HCT116 (cell line): ENCODE results near the gene ARHGAP1. TPM values are rescaled to one million over a fixed set of nuclear protein-coding genes. Genes with fewer than 3 reads are reported as not detected.

Experiments
- ATAC-seq: fragments of 200-7000 bp; cut with Tn5 transposase; 2 replicates; pipeline ENCODE4 v1.9.1; 2020; ENCODE audit warnings: mild to moderate bottlenecking, moderate library complexity
- BruUV-seq: library from RNA; stranded (reverse); fragments of 400-500 nt; replicated peaks from 2 replicates; lab custom pipeline; 2021; lab: Mats Ljungman, UMichigan
- CTCF ChIA-PET: fragments of 300-600 bp; sonication (Branson Sonifier 250); formaldehyde crosslinking; loops from one replicate; lab custom pipeline; 2021; ENCODE audit warnings: antibody characterized with exemption; lab: Charles Lee
- POLR2A ChIA-PET: fragments of 300-600, 350-600 bp; sonication (Branson Sonifier 250); formaldehyde crosslinking; loops from one replicate; lab custom pipeline; 2021; ENCODE audit warnings: antibody characterized with exemption; lab: Charles Lee
- RAD21 ChIA-PET, 2 experiments: fragments of 300-600 bp; sonication (Branson Sonifier 250); formaldehyde crosslinking; loops; one replicate each; lab custom pipeline; 2023; ENCODE audit warnings: low total read pairs in 2 of 2; ENCODE audit not compliant: uncharacterized antibody in 2 of 2, unreplicated experiment in 2 of 2, low non-redundant PET in 1 of 2; lab: Charles Lee
- DNase-seq: peaks from one replicate; pipeline ENCODE4 v3.0.0-alpha.2; 2010; ENCODE audit warnings: low read depth, low spot score
- H2AFZ ChIP-seq: fragments of 200-600 bp; shearing (Covaris generic), sonication (generic); 2 replicates; pipeline ENCODE4 v1.6.1; 2017; ENCODE audit warnings: low read depth, mixed run types, mixed read lengths, antibody characterized with exemption, low read length; ENCODE audit not compliant: poor library complexity, severe bottlenecking
- H3K27ac ChIP-seq: 2 replicates; pipeline ENCODE4 v1.5.1; 2012; ENCODE audit warnings: low read depth, low read length
- H3K27me3 ChIP-seq: fragments of 200-600 bp; sonication (generic); 2 replicates; pipeline ENCODE4 v1.6.1; 2016; ENCODE audit warnings: mixed run types, low read length, mixed read lengths; ENCODE audit not compliant: insufficient read depth
- H3K36me3 ChIP-seq, 2 experiments: fragments of 200-500 bp in 1 of 2; fragments of 200-600 bp in 1 of 2; sonication (Bioruptor generic) in 1 of 2; sonication (generic) in 1 of 2; 2 replicates each; pipeline versions ENCODE4 v1.5.1 to v1.6.1; 2014 to 2016; ENCODE audit warnings: low read length in 2 of 2, inconsistent platforms in 1 of 2, mixed read lengths in 1 of 2, mixed run types in 1 of 2; ENCODE audit not compliant: insufficient read depth in 2 of 2, control insufficient read depth in 1 of 2
- H3K4me1 ChIP-seq, 2 experiments: fragments of 200-600 bp in 1 of 2; sonication (generic) in 1 of 2; 2 replicates each; pipeline versions ENCODE4 v1.5.1 to v1.6.1; 2012 to 2017; ENCODE audit warnings: low read length in 2 of 2, inconsistent platforms in 1 of 2, mild to moderate bottlenecking in 1 of 2, mixed read lengths in 1 of 2, mixed run types in 1 of 2, moderate library complexity in 1 of 2; ENCODE audit not compliant: insufficient read depth in 2 of 2, control insufficient read depth in 1 of 2
- H3K4me2 ChIP-seq: fragments of 200-600 bp; sonication (generic); 2 replicates; pipeline ENCODE4 v1.6.1; 2017; ENCODE audit warnings: mixed run types, low read length, mixed read lengths
- H3K4me3 ChIP-seq, 2 experiments: fragments of 200-600 bp in 1 of 2; sonication (generic) in 1 of 2; replicated peaks in 1 of 2; 2 replicates each; pipeline ENCODE4 v1.5.1; 2011 to 2016; ENCODE audit warnings: low read length in 2 of 2, control low read depth in 1 of 2, low read depth in 1 of 2, mild to moderate bottlenecking in 1 of 2, mixed read lengths in 1 of 2, mixed run types in 1 of 2
- H3K79me2 ChIP-seq: fragments of 200-600 bp; sonication (generic); 2 replicates; pipeline ENCODE4 v1.6.1; 2017; ENCODE audit warnings: mild to moderate bottlenecking, mixed run types, low read length, moderate library complexity, mixed read lengths; ENCODE audit not compliant: insufficient read depth
- H3K9ac ChIP-seq: fragments of 200-600 bp; sonication (generic); 2 replicates; pipeline ENCODE4 v1.6.1; 2016; ENCODE audit warnings: low read length, mixed read lengths
- H3K9me2 ChIP-seq: fragments of 200-600 bp; sonication (generic), shearing (Covaris generic); 2 replicates; pipeline ENCODE4 v1.6.1; 2017; ENCODE audit warnings: mixed run types, mild to moderate bottlenecking, moderate library complexity; ENCODE audit not compliant: insufficient read depth
- H3K9me3 ChIP-seq, 2 experiments: fragments of 200-500 bp in 1 of 2; fragments of 200-600 bp in 1 of 2; sonication (Bioruptor generic) in 1 of 2; sonication (generic) in 1 of 2; 2 replicates each; pipeline ENCODE4 v1.6.1; 2014 to 2017; ENCODE audit warnings: low read length in 2 of 2, mixed read lengths in 2 of 2, inconsistent platforms in 1 of 2, low read depth in 1 of 2, mild to moderate bottlenecking in 1 of 2, mixed run types in 1 of 2, moderate library complexity in 1 of 2; ENCODE audit not compliant: control insufficient read depth in 1 of 2, insufficient read depth in 1 of 2
- H4K20me1 ChIP-seq: fragments of 200-600 bp; sonication (generic), shearing (Covaris generic); 2 replicates; pipeline ENCODE4 v1.6.1; 2017; ENCODE audit warnings: mixed run types, mild to moderate bottlenecking, moderate library complexity; ENCODE audit not compliant: insufficient read depth
- CBX3 ChIP-seq: IDR thresholded peaks from 2 replicates; pipeline ENCODE4 v1.6.1; 2012; ENCODE audit warnings: low read depth
- ELF1 ChIP-seq: IDR thresholded peaks from 2 replicates; pipeline ENCODE4 v1.6.1; 2012; ENCODE audit warnings: low read depth, borderline replicate concordance
- EZH2phosphoT487 ChIP-seq: fragments of 200-600 bp; IDR thresholded peaks from 2 replicates; pipeline ENCODE4 v1.6.1; 2018; ENCODE audit warnings: antibody characterized with exemption, borderline replicate concordance
- MAX ChIP-seq: IDR thresholded peaks from 2 replicates; pipeline ENCODE4 v1.6.1; 2012
- POLR2AphosphoS5 ChIP-seq: IDR thresholded peaks from 2 replicates; pipeline ENCODE4 v1.6.1; 2011; ENCODE audit warnings: mild to moderate bottlenecking, low read depth, low read length, moderate library complexity
- RAD21 ChIP-seq: IDR thresholded peaks from 2 replicates; pipeline ENCODE4 v1.6.1; 2012; ENCODE audit warnings: low read depth, mild to moderate bottlenecking
- SRF ChIP-seq: IDR thresholded peaks from 2 replicates; pipeline ENCODE4 v1.6.1; 2012; ENCODE audit warnings: low read depth
- TCF7L2 ChIP-seq: IDR thresholded peaks from 2 replicates; pipeline ENCODE4 v1.7.0; 2011; ENCODE audit warnings: borderline replicate concordance, inconsistent platforms; ENCODE audit not compliant: insufficient read depth, insufficient read length; ENCODE audit errors: extremely low read depth
- YY1 ChIP-seq: IDR thresholded peaks from 2 replicates; pipeline ENCODE4 v1.6.1; 2011; ENCODE audit warnings: low read length, low read depth, moderate library complexity, mild to moderate bottlenecking; ENCODE audit not compliant: insufficient replicate concordance; ENCODE audit errors: extremely low read depth
- ZFX ChIP-seq: fragments of 450-650 bp; IDR thresholded peaks from 2 replicates; pipeline ENCODE4 v1.6.1; 2017
- ZNF274 ChIP-seq: fragments of 200-500 bp; sonication (Bioruptor generic); IDR thresholded peaks from 2 replicates; pipeline ENCODE4 v1.6.1; 2014; ENCODE audit warnings: mild to moderate bottlenecking, low read depth, low read length, inconsistent platforms
- intact Hi-C: fragments of 100-400 bp; cut with micrococcal nuclease; formaldehyde crosslinking; loops from 2 replicates; pipeline ENCODE4 v1.10.0; 2022
- total RNA-seq: library from RNA; stranded (reverse); gene quantifications from one replicate; pipeline ENCODE4 v1.2.1, GENCODE V29; 2021; ENCODE audit not compliant: unreplicated experiment

The ARHGAP1 gene
- total RNA-seq, 1 experiment from 2014 or later: 36.9 TPM

DNA sequence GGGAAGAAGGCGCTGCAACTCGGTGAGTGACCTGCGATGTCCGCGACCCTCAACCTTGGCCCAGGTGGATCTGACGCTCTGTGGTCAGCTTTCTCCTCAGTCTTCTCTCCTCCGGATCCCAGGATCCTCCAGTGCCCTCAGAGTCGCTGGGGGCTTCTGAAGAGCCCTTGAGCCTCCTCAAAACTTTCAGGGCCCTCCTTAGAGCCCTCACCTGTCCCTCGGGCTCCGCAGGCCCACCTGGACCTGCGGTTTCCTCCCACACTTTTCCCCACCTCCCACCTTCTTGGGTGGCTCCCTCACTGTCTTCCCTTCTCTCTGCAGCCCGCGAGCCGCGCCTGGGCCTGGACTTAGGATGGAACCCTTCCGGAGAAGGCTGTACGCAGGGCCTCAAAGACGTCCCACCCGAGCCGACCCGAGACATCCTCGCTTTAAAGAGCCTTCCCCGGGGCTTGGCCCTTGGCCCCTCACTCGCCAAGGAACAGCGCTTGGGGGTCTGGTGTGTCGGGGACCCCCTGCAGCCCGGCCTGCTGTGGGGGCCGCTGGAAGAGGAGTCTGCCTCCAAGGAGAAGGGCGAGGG lies 747 bp upstream of the ARHGAP1 start:
- H3K4me3 ChIP-seq: peak overlapping the region; percentile 87 to 91
- no peak for DNase-seq
- H3K9ac ChIP-seq: peak overlapping the region; percentile 75
- CTCF ChIA-PET: interaction anchor here (1.5 kb wide), 1 partner anchor 318 kb away, joined by 3 read pairs; no protein-coding TSS in a partner anchor
- RAD21 ChIA-PET: no interaction called here
- peak overlapping the region; percentile 72 for H3K4me2 ChIP-seq
- peaks cover 2 to 23% of the 10 kb centered on the region in 2 experiments; a peak in 2 of 4 replicates for H3K4me1 ChIP-seq
- POLR2A ChIA-PET: interaction anchor here (1.2 to 1.6 kb wide), 2 partner anchors 12 to 18 kb away, joined by 3 read pairs; no protein-coding TSS in a partner anchor
- peaks cover 22 to 23% of the 10 kb centered on the region in 2 experiments for H3K36me3 ChIP-seq
- peak; percentile 18 for ATAC-seq
- H3K27ac ChIP-seq: peak overlapping the region; percentile 96
- peaks cover 36% of the 10 kb centered on the region for H3K79me2 ChIP-seq
- TF ChIP-seq YY1 (no peak), MAX (no peak), POLR2AphosphoS5 (no peak; the same call in 1 of the 2 replicates), ZNF274 (no peak), ZFX (peak; percentile 75; the same call in 1 of the 2 replicates)
- intact Hi-C loops: no loop called here
- H3K27me3 ChIP-seq: no peaks in the 10 kb centered on the region
- no peak overlapping the region for H2AFZ ChIP-seq
- no peaks in the 10 kb centered on the region for H3K9me2 ChIP-seq
- H3K9me3 ChIP-seq: no peaks in the 10 kb centered on the region
- no peaks in the 10 kb centered on the region for H4K20me1 ChIP-seq
- TSS peak; percentile 75 for BruUV-seq

DNA sequence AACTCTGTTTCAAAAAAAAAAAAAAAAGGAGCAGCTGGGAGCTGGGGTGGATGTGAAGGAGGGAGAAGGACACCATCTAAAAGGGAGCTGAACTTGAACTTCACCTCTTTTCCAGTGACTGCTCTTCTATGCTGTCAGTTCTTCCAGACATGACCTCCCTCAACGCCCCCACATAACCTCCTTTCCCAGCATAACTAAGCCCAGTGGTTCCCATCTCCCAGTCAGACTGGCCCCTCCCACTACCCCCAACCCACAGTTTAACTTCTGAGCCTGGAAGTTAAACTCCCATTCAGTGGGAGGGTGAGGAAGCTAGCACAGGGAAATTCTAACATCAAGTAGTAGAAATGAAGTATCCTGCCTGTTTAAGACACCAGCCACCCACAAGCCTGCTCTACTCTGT lies 1.8 kb downstream of the ARHGAP1 start:
- Histone ChIP-seq H3K79me2 (peaks cover 36% of the 10 kb centered on the region), H3K4me2 (peak overlapping the region; percentile 0; the same call in 1 of the 2 replicates), H2AFZ (no peak overlapping the region), H3K27ac (no peak overlapping the region), H3K9me3 (no peaks in the 10 kb centered on the region), H3K4me3 (no peak overlapping the region), H3K4me1 (peaks cover 2 to 23% of the 10 kb centered on the region in 2 experiments; a peak in 2 of 4 replicates), H4K20me1 (no peaks in the 10 kb centered on the region), H3K9ac (no peak overlapping the region), H3K27me3 (no peaks in the 10 kb centered on the region), H3K36me3 (peaks cover 6 to 16% of the 10 kb centered on the region in 2 experiments), H3K9me2 (no peaks in the 10 kb centered on the region)
- ChIA-PET RAD21 (no interaction called here), CTCF (no interaction called here), POLR2A (interaction anchor here (0.6 kb wide), 1 partner anchor 1245 kb away, joined by 4 read pairs; no protein-coding TSS in a partner anchor)
- ATAC-seq: no peak
- no peak for DNase-seq
- no TSS peak for BruUV-seq
- TF ChIP-seq RAD21 (no peak), EZH2phosphoT487 (no peak), CBX3 (no peak), ZFX (no peak), ZNF274 (no peak), TCF7L2 (no peak), ELF1 (no peak), MAX (no peak), SRF (no peak)
- intact Hi-C loops: no loop called here
